H9 (cell line): ENCODE results near the gene SLC25A17. TPM values are rescaled to one million over a fixed set of nuclear protein-coding genes. Genes with fewer than 3 reads are reported as not detected.

Source experiments
- DNase-seq: peaks from one replicate; pipeline ENCODE4 v3.0.0-alpha.2; 2017
- H2AFZ ChIP-seq: one replicate; pipeline ENCODE4 v1.6.1; 2013; ENCODE audit warnings: mild to moderate bottlenecking, low read length, control low read depth, moderate library complexity
- H2AK5ac ChIP-seq: 2 replicates; pipeline ENCODE4 v1.6.1; 2013; ENCODE audit warnings: low read length, control low read depth, mixed read lengths; ENCODE audit not compliant: insufficient read length
- H2BK120ac ChIP-seq: one replicate; pipeline ENCODE4 v1.6.1; 2013; ENCODE audit warnings: low read depth, mild to moderate bottlenecking, low read length, control low read depth, inconsistent platforms; ENCODE audit not compliant: poor library complexity, severe bottlenecking
- H2BK12ac ChIP-seq: 2 replicates; pipeline ENCODE4 v1.6.1; 2013; ENCODE audit warnings: low read length, control low read depth, mixed read lengths, low read depth; ENCODE audit not compliant: insufficient read length
- H2BK15ac ChIP-seq: 2 replicates; pipeline ENCODE4 v1.6.1; 2013; ENCODE audit warnings: low read depth, low read length, control low read depth
- H2BK20ac ChIP-seq: one replicate; pipeline ENCODE4 v1.6.1; 2013; ENCODE audit warnings: low read depth, mild to moderate bottlenecking, low read length, control low read depth, inconsistent platforms; ENCODE audit not compliant: poor library complexity, severe bottlenecking
- H2BK5ac ChIP-seq: 2 replicates; pipeline ENCODE4 v1.6.1; 2013; ENCODE audit warnings: low read length, control low read depth, mixed read lengths; ENCODE audit not compliant: insufficient read length
- H3K14ac ChIP-seq: 2 replicates; pipeline ENCODE4 v1.6.1; 2013; ENCODE audit warnings: low read length, control low read depth; ENCODE audit not compliant: insufficient read depth
- H3K18ac ChIP-seq: 2 replicates; pipeline ENCODE4 v1.6.1; 2013; ENCODE audit warnings: low read depth, mild to moderate bottlenecking, mixed read lengths, low read length, control low read depth; ENCODE audit not compliant: insufficient read length
- H3K23ac ChIP-seq: 2 replicates; pipeline ENCODE4 v1.6.1; 2013; ENCODE audit warnings: low read length, control low read depth, mixed read lengths, low read depth; ENCODE audit not compliant: insufficient read length
- H3K23me2 ChIP-seq: 2 replicates; pipeline ENCODE4 v1.6.1; 2013; ENCODE audit warnings: low read depth, mild to moderate bottlenecking, mixed read lengths, low read length, control low read depth; ENCODE audit not compliant: insufficient read length, poor library complexity, severe bottlenecking
- H3K27ac ChIP-seq: 2 replicates; pipeline ENCODE4 v1.5.1; 2013; ENCODE audit warnings: low read length, control low read depth, mixed read lengths, low read depth; ENCODE audit not compliant: insufficient read length
- H3K27me3 ChIP-seq: 2 replicates; pipeline ENCODE4 v1.6.1; 2013; ENCODE audit warnings: low read length, control low read depth, inconsistent platforms; ENCODE audit not compliant: insufficient read depth
- H3K4ac ChIP-seq: 2 replicates; pipeline ENCODE4 v1.6.1; 2013; ENCODE audit warnings: low read depth, mild to moderate bottlenecking, control low read depth, inconsistent platforms, low read length, moderate library complexity
- H3K4me1 ChIP-seq: 2 replicates; pipeline ENCODE4 v1.6.1; 2013; ENCODE audit warnings: low read length, control low read depth, inconsistent platforms; ENCODE audit not compliant: insufficient read depth
- H3K4me2 ChIP-seq: 2 replicates; pipeline ENCODE4 v1.6.1; 2013; ENCODE audit warnings: low read length, control low read depth, mixed read lengths; ENCODE audit not compliant: insufficient read length, insufficient read depth
- H3K56ac ChIP-seq: 2 replicates; pipeline ENCODE4 v1.6.1; 2013; ENCODE audit warnings: low read depth, mild to moderate bottlenecking, mixed read lengths, low read length, control low read depth; ENCODE audit not compliant: insufficient read length
- H3K79me1 ChIP-seq: 2 replicates; pipeline ENCODE4 v1.6.1; 2013; ENCODE audit warnings: low read depth, mild to moderate bottlenecking, moderate library complexity, low read length, control low read depth, inconsistent platforms; ENCODE audit not compliant: insufficient read depth, poor library complexity, severe bottlenecking
- H3K79me2 ChIP-seq: 2 replicates; pipeline ENCODE4 v1.6.1; 2013; ENCODE audit warnings: low read length, control low read depth, inconsistent platforms; ENCODE audit not compliant: insufficient read depth
- H3K9ac ChIP-seq: 2 replicates; pipeline ENCODE4 v1.6.1; 2013; ENCODE audit warnings: low read length, control low read depth, mixed read lengths; ENCODE audit not compliant: insufficient read length; ENCODE audit errors: extremely low read depth
- H3K9me3 ChIP-seq: one replicate; pipeline ENCODE4 v1.6.1; 2013; ENCODE audit warnings: low read depth, low read length, inconsistent platforms; ENCODE audit not compliant: control insufficient read depth
- H3T11ph ChIP-seq: one replicate; pipeline ENCODE4 v1.6.1; 2013; ENCODE audit warnings: mild to moderate bottlenecking, low read length, control low read depth, inconsistent platforms
- H4K20me1 ChIP-seq: one replicate; pipeline ENCODE4 v1.6.1; 2013; ENCODE audit not compliant: control insufficient read depth, insufficient read length, insufficient read depth
- H4K5ac ChIP-seq: 2 replicates; pipeline ENCODE4 v1.6.1; 2013; ENCODE audit warnings: low read depth, mild to moderate bottlenecking, mixed read lengths, low read length, control low read depth; ENCODE audit not compliant: insufficient read length
- H4K8ac ChIP-seq: replicated peaks from 2 replicates; pipeline ENCODE4 v1.6.1; 2013; ENCODE audit warnings: low read length, control low read depth, mixed read lengths, low read depth; ENCODE audit not compliant: insufficient read length
- H4K91ac ChIP-seq: 2 replicates; pipeline ENCODE4 v1.6.1; 2013; ENCODE audit warnings: low read depth, mild to moderate bottlenecking, moderate library complexity, mixed read lengths, low read length, control low read depth; ENCODE audit not compliant: insufficient read length
- H3K27ac Mint-ChIP-seq, 3 experiments: 2 replicates in 2 of 3; 3 replicates in 1 of 3; pipeline ENCODE4 v1.8.0; 2020 to 2021; ENCODE audit warnings: mixed read lengths in 3 of 3, mild to moderate bottlenecking in 1 of 3, moderate library complexity in 1 of 3
- H3K27me3 Mint-ChIP-seq: 2 replicates; pipeline ENCODE4 v1.8.0; 2021; ENCODE audit warnings: low read depth, mild to moderate bottlenecking, moderate library complexity, mixed read lengths
- H3K36me3 Mint-ChIP-seq, 3 experiments: 2 replicates in 2 of 3; 3 replicates in 1 of 3; pipeline ENCODE4 v1.8.0; 2020 to 2021; ENCODE audit warnings: low read depth in 3 of 3, mixed read lengths in 3 of 3; ENCODE audit not compliant: insufficient read depth in 1 of 3
- H3K4me1 Mint-ChIP-seq, 2 experiments: 2 replicates each; pipeline ENCODE4 v1.8.0; 2020; ENCODE audit warnings: mixed read lengths in 2 of 2
- H3K4me3 Mint-ChIP-seq, 2 experiments: 2 replicates in 1 of 2; 3 replicates in 1 of 2; pipeline ENCODE4 v1.8.0; 2020 to 2021; ENCODE audit warnings: mild to moderate bottlenecking in 2 of 2, mixed read lengths in 2 of 2, moderate library complexity in 1 of 2
- H3K9me3 Mint-ChIP-seq, 2 experiments: 2 replicates in 1 of 2; 3 replicates in 1 of 2; pipeline ENCODE4 v1.8.0; 2020; ENCODE audit warnings: mild to moderate bottlenecking in 2 of 2, mixed read lengths in 2 of 2, moderate library complexity in 1 of 2
- WGBS: extraction: QIAGEN DNeasy Blood & Tissue Kit; methylation state at CpG from one replicate; pipeline ENCODE4 v1.1.7; 2013; ENCODE audit warnings: missing lambda C conversion rate, low lambda C conversion rate, mixed read lengths; ENCODE audit not compliant: insufficient read length; ENCODE audit errors: extremely low coverage; 5-methylcytosine and 5-hydroxymethylcytosine counted together
- total RNA-seq: library from RNA; stranded (reverse); gene quantifications from 2 replicates; pipeline ENCODE4 v1.2.1, GENCODE V29; 2021
- TF ChIP-seq, protein P1 (sequence below): fragments of 200-600 bp; sonication (generic); conservative IDR thresholded peaks from 3 replicates; pipeline ENCODE4 v1.8.0; 2021; ENCODE audit warnings: antibody characterized with exemption, mild to moderate bottlenecking

SLC25A17 gene
- total RNA-seq, 1 experiment from 2014 or later = 26.5 TPM

DNA sequence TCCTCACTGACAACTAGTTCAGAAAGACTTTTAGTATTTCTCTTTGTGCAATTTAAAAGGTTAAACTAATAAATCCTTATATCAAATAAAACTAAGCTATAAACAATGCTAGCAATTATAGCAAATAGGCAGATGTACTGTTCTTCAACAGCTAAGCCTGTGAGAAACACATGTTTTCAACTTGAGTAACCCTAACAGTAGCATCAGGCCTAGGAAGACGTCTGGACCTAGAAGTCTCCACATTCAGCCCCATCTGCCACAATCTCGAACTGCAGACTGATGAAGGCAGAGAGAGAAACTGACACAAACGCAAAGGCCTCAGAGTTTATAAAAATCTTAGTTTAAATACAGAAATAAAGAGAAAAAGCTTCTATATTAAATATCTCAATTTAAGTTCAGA lies 34.8 kb upstream of the SLC25A17 start:
- Histone ChIP-seq H3K79me2 (peaks cover 54% of the 10 kb centered on the region; the same call in 1 of the 2 replicates), H3K23ac (no peak overlapping the region), H2BK5ac (no peak overlapping the region), H3K9ac (no peak overlapping the region), H2BK20ac (no peak overlapping the region), H3K79me1 (peaks cover 9% of the 10 kb centered on the region), H4K20me1 (no peaks in the 10 kb centered on the region), H3K4me1 (peaks cover 2% of the 10 kb centered on the region; the same call in 1 of the 2 replicates), H3K9me3 (no peaks in the 10 kb centered on the region), H3K27me3 (no peaks in the 10 kb centered on the region), H3T11ph (no peak overlapping the region), H4K8ac (no peak overlapping the region), H3K23me2 (peaks cover 5% of the 10 kb centered on the region), H3K4me2 (no peak overlapping the region), H3K14ac (no peak overlapping the region), H2BK15ac (no peak overlapping the region), H3K56ac (no peak overlapping the region), H2AK5ac (no peak overlapping the region), H3K27ac (no peak overlapping the region), H3K18ac (no peak overlapping the region), H2AFZ (no peak overlapping the region), H2BK120ac (no peak overlapping the region), H4K91ac (no peak overlapping the region), H3K4ac (no peak overlapping the region), H4K5ac (no peak overlapping the region), H2BK12ac (no peak overlapping the region)
- Mint-ChIP-seq H3K27me3 (no peaks in the 10 kb centered on the region), H3K4me3 (peak overlapping the region; percentile 17 to 73; a peak in 4 of 5 replicates), H3K27ac (peak overlapping the region in 2 of 3 experiments; percentile 52 to 90; a peak in 4 of 7 replicates), H3K9me3 (no peaks in the 10 kb centered on the region), H3K4me1 (peaks cover 30% of the 10 kb centered on the region in 2 experiments), H3K36me3 (peaks cover 5 to 32% (median 23%) of the 10 kb centered on the region in 3 experiments)
- TF ChIP-seq, protein P1, sequence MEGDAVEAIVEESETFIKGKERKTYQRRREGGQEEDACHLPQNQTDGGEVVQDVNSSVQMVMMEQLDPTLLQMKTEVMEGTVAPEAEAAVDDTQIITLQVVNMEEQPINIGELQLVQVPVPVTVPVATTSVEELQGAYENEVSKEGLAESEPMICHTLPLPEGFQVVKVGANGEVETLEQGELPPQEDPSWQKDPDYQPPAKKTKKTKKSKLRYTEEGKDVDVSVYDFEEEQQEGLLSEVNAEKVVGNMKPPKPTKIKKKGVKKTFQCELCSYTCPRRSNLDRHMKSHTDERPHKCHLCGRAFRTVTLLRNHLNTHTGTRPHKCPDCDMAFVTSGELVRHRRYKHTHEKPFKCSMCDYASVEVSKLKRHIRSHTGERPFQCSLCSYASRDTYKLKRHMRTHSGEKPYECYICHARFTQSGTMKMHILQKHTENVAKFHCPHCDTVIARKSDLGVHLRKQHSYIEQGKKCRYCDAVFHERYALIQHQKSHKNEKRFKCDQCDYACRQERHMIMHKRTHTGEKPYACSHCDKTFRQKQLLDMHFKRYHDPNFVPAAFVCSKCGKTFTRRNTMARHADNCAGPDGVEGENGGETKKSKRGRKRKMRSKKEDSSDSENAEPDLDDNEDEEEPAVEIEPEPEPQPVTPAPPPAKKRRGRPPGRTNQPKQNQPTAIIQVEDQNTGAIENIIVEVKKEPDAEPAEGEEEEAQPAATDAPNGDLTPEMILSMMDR = no peak
- no CpG with 5 or more reads among the region's 3 CpGs for WGBS
- DNase-seq = no peak
